SK-N-SH treated with all-trans-retinoic acid at 6 μM for 48 hours (cell line): ENCODE results near the gene TRAPPC3.

Experiments
- ATAC-seq: fragments of 200-7000 bp; cut with Tn5 transposase; 3 replicates; pipeline ENCODE4 v1.9.1; 2020; ENCODE audit warnings: mild to moderate bottlenecking, moderate library complexity
- ARNTL ChIP-seq: fragments of 450-650 bp; formaldehyde crosslinking; IDR thresholded peaks from 2 replicates; pipeline ENCODE4 v1.5.0; 2020; ENCODE audit warnings: low read depth, mild to moderate bottlenecking, moderate library complexity, borderline replicate concordance
- BACH2 ChIP-seq: fragments of 250-450 bp; sonication (Bioruptor Pico); IDR thresholded peaks from 2 replicates; pipeline ENCODE4 v1.9.0; 2021; ENCODE audit warnings: mild to moderate bottlenecking, borderline replicate concordance
- CREB5 ChIP-seq: fragments of 250-450 bp; sonication (Bioruptor Pico); IDR thresholded peaks from 2 replicates; pipeline ENCODE4 v1.5.1; 2020; ENCODE audit warnings: low read depth, mild to moderate bottlenecking, moderate library complexity
- CSDC2 ChIP-seq: fragments of 250-450 bp; sonication (Bioruptor Pico); IDR thresholded peaks from 2 replicates; pipeline ENCODE4 v1.5.0; 2020; ENCODE audit warnings: mild to moderate bottlenecking, moderate library complexity
- CSRNP3 ChIP-seq: fragments of 250-450 bp; sonication (Bioruptor Pico); IDR thresholded peaks from 2 replicates; pipeline ENCODE4 v1.5.1; 2021; ENCODE audit warnings: mild to moderate bottlenecking, moderate library complexity
- ESRRG ChIP-seq: fragments of 250-450 bp; sonication (Bioruptor Pico); IDR thresholded peaks from 2 replicates; pipeline ENCODE4 v1.6.1; 2021; ENCODE audit warnings: mild to moderate bottlenecking
- ISL1 ChIP-seq: fragments of 250-450 bp; sonication (Bioruptor Pico); IDR thresholded peaks from 2 replicates; pipeline ENCODE4 v2.1.2; 2022; ENCODE audit warnings: mild to moderate bottlenecking, moderate library complexity
- OSR1 ChIP-seq: fragments of 250-450 bp; sonication (Bioruptor Pico); IDR thresholded peaks from 2 replicates; pipeline ENCODE4 v1.8.0; 2022; ENCODE audit warnings: moderate library complexity, mild to moderate bottlenecking, inconsistent platforms
- PATZ1 ChIP-seq: fragments of 250-450 bp; sonication (Bioruptor Pico); IDR thresholded peaks from 2 replicates; pipeline ENCODE4 v1.8.0; 2020; ENCODE audit warnings: mild to moderate bottlenecking, moderate library complexity, borderline replicate concordance
- POU6F1 ChIP-seq: fragments of 250-450 bp; sonication (Bioruptor Pico); IDR thresholded peaks from 2 replicates; pipeline ENCODE4 v1.8.0; 2021; ENCODE audit warnings: low read depth, mild to moderate bottlenecking, moderate library complexity, borderline replicate concordance
- PPARA ChIP-seq: fragments of 250-450 bp; sonication (Bioruptor Pico); IDR thresholded peaks from 2 replicates; pipeline ENCODE4 v1.5.0; 2020; ENCODE audit warnings: mild to moderate bottlenecking, borderline replicate concordance
- RARB ChIP-seq: fragments of 250-450 bp; sonication (Bioruptor Pico); IDR thresholded peaks from 2 replicates; pipeline ENCODE4 v1.8.0; 2021; ENCODE audit warnings: mild to moderate bottlenecking, moderate library complexity
- TCF4 ChIP-seq: fragments of 250-450 bp; sonication (Bioruptor Pico); IDR thresholded peaks from 2 replicates; pipeline ENCODE4 v1.8.0; 2021; ENCODE audit warnings: mild to moderate bottlenecking, moderate library complexity, borderline replicate concordance
- TSHZ2 ChIP-seq: fragments of 250-450 bp; sonication (Bioruptor Pico); IDR thresholded peaks from 2 replicates; pipeline ENCODE4 v1.5.0; 2020; ENCODE audit warnings: mild to moderate bottlenecking, moderate library complexity
- ZC3H10 ChIP-seq: fragments of 250-450 bp; sonication (Bioruptor Pico); IDR thresholded peaks from 2 replicates; pipeline ENCODE4 v1.5.1; 2021; ENCODE audit warnings: mild to moderate bottlenecking, moderate library complexity
- ZFP3 ChIP-seq: fragments of 250-450 bp; sonication (Bioruptor Pico); IDR thresholded peaks from 2 replicates; pipeline ENCODE4 v1.5.0; 2020; ENCODE audit warnings: mild to moderate bottlenecking, moderate library complexity
- ZNF565 ChIP-seq: fragments of 450-650 bp; formaldehyde crosslinking; conservative IDR thresholded peaks from 2 replicates; pipeline ENCODE4 v1.5.0; 2020; ENCODE audit warnings: low read depth, mild to moderate bottlenecking, moderate library complexity
- ZNF8 ChIP-seq: fragments of 450-650 bp; formaldehyde crosslinking; IDR thresholded peaks from 2 replicates; pipeline ENCODE4 v1.5.0; 2020; ENCODE audit warnings: mild to moderate bottlenecking, moderate library complexity

TRAPPC3 gene

GRCh38 chr1:36153476-36153875 is 4.2 kb upstream of the TRAPPC3 start:
- ATAC-seq, result no peak

GRCh38 chr1:36151845-36152203 is 2.5 kb upstream of the TRAPPC3 start:
- TF ChIP-seq PPARA (CRISPR knock-in tag) (no peak), CSRNP3 (CRISPR knock-in tag) (no peak), RARB (no peak), ESRRG (CRISPR knock-in tag) (no peak), ZNF8 (CRISPR knock-in tag) (no peak), ARNTL (no peak)

More at GRCh38 chr1:36153476-36153875, 4.2 kb upstream of the TRAPPC3 start:
- TF ChIP-seq CSRNP3 (CRISPR knock-in tag) (no peak), CSDC2 (CRISPR knock-in tag) (no peak), PPARA (CRISPR knock-in tag) (no peak), ESRRG (CRISPR knock-in tag) (no peak), TCF4 (CRISPR knock-in tag) (no peak), ZNF8 (CRISPR knock-in tag) (no peak), BACH2 (CRISPR knock-in tag) (no peak), RARB (no peak), CREB5 (no peak), OSR1 (no peak)

GRCh38 chr1:36151134-36151844 is 2.0 kb upstream of the TRAPPC3 start:
- TF ChIP-seq POU6F1 (CRISPR knock-in tag) (no peak), TSHZ2 (CRISPR knock-in tag) (no peak), ARNTL (no peak), ZFP3 (CRISPR knock-in tag) (no peak), ZNF565 (CRISPR knock-in tag) (no peak), ZC3H10 (CRISPR knock-in tag) (no peak), CSDC2 (CRISPR knock-in tag) (no peak), PATZ1 (no peak), ISL1 (CRISPR knock-in tag) (no peak), CREB5 (no peak), CSRNP3 (CRISPR knock-in tag) (no peak), TCF4 (CRISPR knock-in tag) (no peak)
- ATAC-seq, result no peak; the same call in 2 of the 3 replicates

More at GRCh38 chr1:36151845-36152203, 2.5 kb upstream of the TRAPPC3 start:
- no peak for ATAC-seq
